HepG2 (cell line): ENCODE results near the gene RIN3.

Experiments
- ADNP ChIP-seq: sonication (generic); formaldehyde crosslinking; IDR thresholded peaks from 2 replicates; pipeline ENCODE4 v1.4.0; 2020; ENCODE audit warnings: missing genetic modification reagents
- ATF6 ChIP-seq: sonication (generic); formaldehyde crosslinking; conservative IDR thresholded peaks from 2 replicates; pipeline ENCODE4 v1.4.0; 2020; ENCODE audit warnings: missing genetic modification reagents
- EP300 ChIP-seq, 3 experiments: sonication (generic) in 1 of 3; formaldehyde crosslinking in 1 of 3; IDR thresholded peaks; 2 replicates each; pipeline versions ENCODE4 v1.5.1 to v1.6.1; 2011 to 2020; ENCODE audit warnings: low read depth in 2 of 3, low read length in 2 of 3, borderline replicate concordance in 1 of 3, improper control_type of control experiment in 1 of 3, mild to moderate bottlenecking in 1 of 3, missing genetic modification reagents in 1 of 3, moderate library complexity in 1 of 3
- HDAC6 ChIP-seq: fragments of 200-600 bp; sonication (generic); IDR thresholded peaks from 2 replicates; pipeline ENCODE4 v1.7.0; 2017; ENCODE audit warnings: mild to moderate bottlenecking, antibody characterized with exemption, low read length, low read depth
- SIN3B ChIP-seq: fragments of 150-350 bp; IDR thresholded peaks from 2 replicates; pipeline ENCODE4 v1.6.1; 2014; ENCODE audit warnings: low read length
- U2AF1 ChIP-seq: fragments of 200-400 bp; formaldehyde crosslinking; optimal IDR thresholded peaks from 2 replicates; pipeline ENCODE3; 2017; ENCODE audit warnings: mild to moderate bottlenecking, low read depth, low read length
- ZBTB1 ChIP-seq: sonication (generic); formaldehyde crosslinking; IDR thresholded peaks from 2 replicates; pipeline ENCODE4 v1.4.0; 2020; ENCODE audit warnings: missing genetic modification reagents, borderline replicate concordance
- ZFP41 ChIP-seq: sonication (generic); formaldehyde crosslinking; IDR thresholded peaks from 2 replicates; pipeline ENCODE4 v1.4.0; 2020; ENCODE audit warnings: mild to moderate bottlenecking, missing genetic modification reagents, borderline replicate concordance
- ZNF264 ChIP-seq: sonication (generic); formaldehyde crosslinking; IDR thresholded peaks from 2 replicates; pipeline ENCODE4 v1.4.0; 2020; ENCODE audit warnings: missing genetic modification reagents
- ZNF510 ChIP-seq: sonication (generic); formaldehyde crosslinking; IDR thresholded peaks from 2 replicates; pipeline ENCODE4 v1.4.0; 2020; ENCODE audit warnings: low read depth, mild to moderate bottlenecking, missing genetic modification reagents

GRCh38 chr14:92499234-92499633 lies 14.3 kb upstream of the RIN3 start:
- no peak for TF ChIP-seq ATF6 (CRISPR knock-in tag)
- no peak for TF ChIP-seq SIN3B
- TF ChIP-seq EP300 (IDR thresholded peaks at IDR 0.05; ENCODE audit: low read depth in 2 of 2, low read length in 2 of 2), result no peak
- no peak for TF ChIP-seq EP300 (CRISPR knock-in tag; IDR thresholded peaks at IDR 0.05; ENCODE audit: borderline replicate concordance)
- TF ChIP-seq ZNF510 (CRISPR knock-in tag), result no peak
- no peak for TF ChIP-seq ZNF264 (CRISPR knock-in tag)
- TF ChIP-seq U2AF1, result no peak
- no peak for TF ChIP-seq ADNP (CRISPR knock-in tag)
- TF ChIP-seq ZFP41 (CRISPR knock-in tag), result no peak
- TF ChIP-seq ZBTB1 (CRISPR knock-in tag), result no peak
- TF ChIP-seq HDAC6, result no peak
